ENCODE results near the gene GRIN3A.
"Not testable (repeated sequence)": the region's sequence is repeated elsewhere in the genome, so short reads cannot be mapped to it uniquely, and the experiment has no call there.

Gene GRIN3A

DNA sequence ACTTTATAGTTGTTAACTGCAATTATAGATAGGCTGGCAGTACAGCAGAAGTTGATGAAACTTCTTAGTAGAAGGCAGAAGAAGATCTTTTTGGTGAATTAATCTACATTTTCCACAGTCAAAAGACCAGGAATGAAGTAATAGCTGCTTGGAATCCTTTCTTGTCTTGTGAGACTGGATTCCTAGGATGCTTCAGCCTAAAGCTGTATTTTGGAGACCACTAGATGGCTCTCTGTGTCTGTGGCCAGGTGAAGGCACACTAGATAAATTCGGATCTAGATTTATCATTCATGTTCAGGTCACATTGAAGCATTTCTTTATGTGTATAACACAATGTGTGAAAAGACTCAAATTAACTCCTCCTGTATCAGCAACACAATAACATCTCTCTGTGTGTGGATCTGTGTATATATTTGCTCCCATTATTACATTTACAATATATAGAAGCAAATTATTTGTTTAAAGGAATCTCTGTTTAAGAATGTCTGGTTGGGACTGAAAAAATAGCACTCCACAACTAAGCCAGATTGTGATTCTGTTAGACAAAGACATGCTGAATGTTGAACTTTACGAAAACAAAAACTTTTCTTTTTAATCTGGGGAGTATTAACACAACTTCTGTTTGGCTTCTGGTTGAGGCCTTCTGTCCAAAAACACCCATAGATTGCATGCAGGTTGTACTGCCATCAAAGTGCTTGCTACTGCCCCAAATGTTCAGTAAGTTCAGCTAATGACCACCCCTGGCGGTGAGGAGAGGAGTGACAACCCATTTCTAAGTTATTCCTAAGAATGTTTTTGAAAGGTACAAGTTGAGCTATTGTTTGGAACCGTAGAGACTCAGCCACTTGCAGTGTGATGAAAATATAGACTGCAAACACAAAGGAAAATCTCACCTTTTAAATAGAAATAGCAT, 10.6 kb downstream of the GRIN3A start:
- no peaks in the 10 kb centered on the region for H3K4me1 ChIP-seq (ENCODE audit: insufficient read depth, low read length)
- H3K27me3 ChIP-seq (ENCODE audit: insufficient read depth, low read length) = peaks cover 2% of the 10 kb centered on the region
- H3K4me3 ChIP-seq (ENCODE audit: low read length) = no peak overlapping the region
- H3K9me3 ChIP-seq (ENCODE audit: low read length) = no peaks in the 10 kb centered on the region
- no peaks in the 10 kb centered on the region for H3K36me3 ChIP-seq (ENCODE audit: insufficient read depth, low read length)
- no peak overlapping the region for H2AFZ ChIP-seq (ENCODE audit: low read depth, low read length)

GRCh38 chr9:101724271-101724670, 14.2 kb downstream of the GRIN3A start:
- not testable (repeated sequence) for H2AFZ ChIP-seq (ENCODE audit: low read depth, low read length); H3K9me3 ChIP-seq (ENCODE audit: low read length); H3K27me3 ChIP-seq (ENCODE audit: insufficient read depth, low read length); H3K4me1 ChIP-seq (ENCODE audit: insufficient read depth, low read length); H3K4me3 ChIP-seq (ENCODE audit: low read length); H3K36me3 ChIP-seq (ENCODE audit: insufficient read depth, low read length)

- Histone ChIP-seq H3K4me1 (ENCODE audit: insufficient read depth, low read length) (no peaks in the 10 kb centered on the region), H3K36me3 (ENCODE audit: insufficient read depth, low read length) (no peaks in the 10 kb centered on the region), H3K27me3 (ENCODE audit: insufficient read depth, low read length) (peaks cover 2% of the 10 kb centered on the region), H3K4me3 (ENCODE audit: low read length) (no peak overlapping the region), H2AFZ (ENCODE audit: low read depth, low read length) (no peak overlapping the region), H3K9me3 (ENCODE audit: low read length) (no peaks in the 10 kb centered on the region)
Measured at GRCh38 chr9:101718192-101718591, 20.3 kb downstream of the GRIN3A start.

DNA sequence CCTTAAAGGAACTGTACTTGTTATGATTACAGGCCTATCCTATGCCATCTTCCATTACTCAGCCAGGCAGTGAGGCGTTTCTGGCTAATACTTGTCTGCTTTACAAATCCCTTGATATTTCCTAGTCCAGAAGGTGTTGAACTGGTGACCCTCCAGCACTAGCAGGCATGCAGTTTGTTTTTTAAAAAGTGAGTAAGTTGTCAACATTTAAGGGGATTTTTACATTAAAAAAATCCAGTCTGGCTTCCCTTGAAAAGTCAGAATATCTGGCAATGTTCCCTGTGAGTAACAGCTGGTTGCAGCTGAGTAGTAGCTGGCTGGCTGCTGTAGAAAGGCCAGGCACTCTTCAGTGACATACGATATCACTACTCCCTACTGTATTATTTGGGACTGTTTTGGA, 21.8 kb downstream of the GRIN3A start:
- Histone ChIP-seq H3K4me3 (ENCODE audit: low read length) (no peak overlapping the region), H3K36me3 (ENCODE audit: insufficient read depth, low read length) (no peaks in the 10 kb centered on the region), H3K4me1 (ENCODE audit: insufficient read depth, low read length) (no peaks in the 10 kb centered on the region), H3K9me3 (ENCODE audit: low read length) (no peaks in the 10 kb centered on the region), H2AFZ (ENCODE audit: low read depth, low read length) (no peak overlapping the region), H3K27me3 (ENCODE audit: insufficient read depth, low read length) (peaks cover 2% of the 10 kb centered on the region)

- no peaks in the 10 kb centered on the region for H3K4me1 ChIP-seq (ENCODE audit: insufficient read depth, low read length)
- no peak overlapping the region for H3K4me3 ChIP-seq (ENCODE audit: low read length)
- H3K27me3 ChIP-seq (ENCODE audit: insufficient read depth, low read length) = no peaks in the 10 kb centered on the region
- no peaks in the 10 kb centered on the region for H3K9me3 ChIP-seq (ENCODE audit: low read length)
- H2AFZ ChIP-seq (ENCODE audit: low read depth, low read length) = no peak overlapping the region
- H3K36me3 ChIP-seq (ENCODE audit: insufficient read depth, low read length) = no peaks in the 10 kb centered on the region
Measured at GRCh38 chr9:101711330-101711941, 27.0 kb downstream of the GRIN3A start.

DNA sequence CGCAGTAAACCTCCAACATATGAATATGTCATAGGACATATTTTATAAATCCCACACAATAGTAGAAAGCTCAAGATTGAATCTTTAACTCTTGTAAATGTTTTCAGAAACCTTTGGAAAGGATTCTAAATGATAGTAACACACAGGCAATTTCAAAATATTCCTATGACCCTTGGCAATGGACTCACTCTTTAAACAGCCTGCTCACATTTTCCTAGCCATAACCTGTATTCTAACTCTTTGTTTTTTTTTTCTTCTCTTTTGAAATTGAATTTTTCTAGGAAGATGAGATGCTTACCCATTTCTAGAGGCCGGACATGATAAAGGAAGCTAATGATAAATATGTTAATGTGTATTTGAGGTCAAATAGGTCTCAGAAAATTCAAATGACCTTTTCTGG, 29.6 kb downstream of the GRIN3A start:
- H3K4me1 ChIP-seq (ENCODE audit: insufficient read depth, low read length) = no peaks in the 10 kb centered on the region
- H2AFZ ChIP-seq (ENCODE audit: low read depth, low read length) = no peak overlapping the region
- H3K9me3 ChIP-seq (ENCODE audit: low read length) = no peaks in the 10 kb centered on the region
- H3K4me3 ChIP-seq (ENCODE audit: low read length) = no peak overlapping the region
- peaks cover 15% of the 10 kb centered on the region for H3K27me3 ChIP-seq (ENCODE audit: insufficient read depth, low read length)
- no peaks in the 10 kb centered on the region for H3K36me3 ChIP-seq (ENCODE audit: insufficient read depth, low read length)

GRCh38 chr9:101707721-101708120, 30.7 kb downstream of the GRIN3A start:
- no peaks in the 10 kb centered on the region for H3K9me3 ChIP-seq (ENCODE audit: low read length)
- no peak overlapping the region for H2AFZ ChIP-seq (ENCODE audit: low read depth, low read length)
- H3K4me3 ChIP-seq (ENCODE audit: low read length) = no peak overlapping the region
- no peaks in the 10 kb centered on the region for H3K4me1 ChIP-seq (ENCODE audit: insufficient read depth, low read length)
- peaks cover 18% of the 10 kb centered on the region for H3K27me3 ChIP-seq (ENCODE audit: insufficient read depth, low read length)
- H3K36me3 ChIP-seq (ENCODE audit: insufficient read depth, low read length) = no peaks in the 10 kb centered on the region

- Histone ChIP-seq H3K9me3 (ENCODE audit: low read length) (no peaks in the 10 kb centered on the region), H3K4me3 (ENCODE audit: low read length) (no peak overlapping the region), H3K4me1 (ENCODE audit: insufficient read depth, low read length) (no peaks in the 10 kb centered on the region), H3K36me3 (ENCODE audit: insufficient read depth, low read length) (no peaks in the 10 kb centered on the region), H3K27me3 (ENCODE audit: insufficient read depth, low read length) (peaks cover 18% of the 10 kb centered on the region), H2AFZ (ENCODE audit: low read depth, low read length) (no peak overlapping the region)
Measured at GRCh38 chr9:101706997-101707396, 31.4 kb downstream of the GRIN3A start.

GRCh38 chr9:101706261-101706798, 32.1 kb downstream of the GRIN3A start:
- H2AFZ ChIP-seq (ENCODE audit: low read depth, low read length) = no peak overlapping the region
- H3K4me3 ChIP-seq (ENCODE audit: low read length) = no peak overlapping the region
- H3K9me3 ChIP-seq (ENCODE audit: low read length) = no peaks in the 10 kb centered on the region
- peaks cover 18% of the 10 kb centered on the region for H3K27me3 ChIP-seq (ENCODE audit: insufficient read depth, low read length)
- H3K36me3 ChIP-seq (ENCODE audit: insufficient read depth, low read length) = no peaks in the 10 kb centered on the region
- H3K4me1 ChIP-seq (ENCODE audit: insufficient read depth, low read length) = no peaks in the 10 kb centered on the region

GRCh38 chr9:101705135-101705661, 33.2 kb downstream of the GRIN3A start:
- Histone ChIP-seq H3K27me3 (ENCODE audit: insufficient read depth, low read length) (peaks cover 18% of the 10 kb centered on the region), H2AFZ (ENCODE audit: low read depth, low read length) (no peak overlapping the region), H3K36me3 (ENCODE audit: insufficient read depth, low read length) (no peaks in the 10 kb centered on the region), H3K4me1 (ENCODE audit: insufficient read depth, low read length) (no peaks in the 10 kb centered on the region), H3K4me3 (ENCODE audit: low read length) (no peak overlapping the region), H3K9me3 (ENCODE audit: low read length) (no peaks in the 10 kb centered on the region)

DNA sequence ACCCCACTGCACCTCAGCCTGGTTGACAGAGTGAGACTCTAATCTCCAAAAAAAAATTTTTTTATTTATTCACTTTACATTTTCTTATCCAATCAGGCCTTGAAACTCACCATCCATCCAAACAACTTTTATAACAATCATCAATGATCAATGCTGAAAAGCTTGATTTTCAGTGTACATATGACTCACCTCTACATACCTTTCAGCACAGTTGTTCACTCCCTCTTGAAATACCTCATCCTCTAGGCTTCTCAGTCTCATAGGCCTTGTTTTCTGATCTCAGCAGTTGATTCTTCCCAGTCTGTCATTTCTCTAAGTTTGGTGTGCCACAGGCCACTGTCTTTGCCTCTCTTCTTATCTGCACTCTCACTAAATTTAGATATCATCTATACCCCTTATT, 36.2 kb downstream of the GRIN3A start:
- no peaks in the 10 kb centered on the region for H3K4me1 ChIP-seq (ENCODE audit: insufficient read depth, low read length)
- H3K36me3 ChIP-seq (ENCODE audit: insufficient read depth, low read length) = no peaks in the 10 kb centered on the region
- peaks cover 18% of the 10 kb centered on the region for H3K27me3 ChIP-seq (ENCODE audit: insufficient read depth, low read length)
- H2AFZ ChIP-seq (ENCODE audit: low read depth, low read length) = no peak overlapping the region
- no peak overlapping the region for H3K4me3 ChIP-seq (ENCODE audit: low read length)
- no peaks in the 10 kb centered on the region for H3K9me3 ChIP-seq (ENCODE audit: low read length)

GRCh38 chr9:101693546-101694336, 44.7 kb downstream of the GRIN3A start:
- Histone ChIP-seq H3K9me3 (ENCODE audit: low read length) (no peaks in the 10 kb centered on the region), H2AFZ (ENCODE audit: low read depth, low read length) (no peak overlapping the region), H3K4me1 (ENCODE audit: insufficient read depth, low read length) (no peaks in the 10 kb centered on the region), H3K36me3 (ENCODE audit: insufficient read depth, low read length) (no peaks in the 10 kb centered on the region), H3K4me3 (ENCODE audit: low read length) (no peak overlapping the region), H3K27me3 (ENCODE audit: insufficient read depth, low read length) (no peaks in the 10 kb centered on the region)

DNA sequence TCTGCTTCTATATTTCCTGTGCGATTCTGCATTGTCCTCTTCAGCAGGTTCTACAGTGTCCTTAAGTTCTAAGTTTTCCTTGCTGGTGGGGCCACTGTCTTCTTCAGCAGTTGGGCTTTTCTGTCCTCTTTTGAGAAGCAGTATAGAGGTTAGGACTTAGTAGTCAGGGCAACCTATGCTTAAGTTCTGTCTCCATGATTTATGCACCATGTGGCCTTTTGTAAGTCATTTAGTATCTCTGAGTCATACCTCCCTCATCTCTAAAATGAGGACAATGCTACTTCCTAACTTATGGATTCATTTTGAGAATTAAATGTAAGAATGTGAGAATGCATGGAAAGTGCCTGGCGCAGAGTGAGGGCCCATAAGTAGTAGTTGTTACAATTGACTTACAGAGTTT, 46.8 kb downstream of the GRIN3A start:
- Histone ChIP-seq H2AFZ (ENCODE audit: low read depth, low read length) (no peak overlapping the region), H3K9me3 (ENCODE audit: low read length) (no peaks in the 10 kb centered on the region), H3K4me3 (ENCODE audit: low read length) (no peak overlapping the region), H3K36me3 (ENCODE audit: insufficient read depth, low read length) (no peaks in the 10 kb centered on the region), H3K27me3 (ENCODE audit: insufficient read depth, low read length) (peaks cover 2% of the 10 kb centered on the region), H3K4me1 (ENCODE audit: insufficient read depth, low read length) (no peaks in the 10 kb centered on the region)
